HepG2 (cell line): ENCODE results near the gene TTC6. TPM values are rescaled to one million over a fixed set of nuclear protein-coding genes. Genes with fewer than 3 reads are reported as not detected.
A peak's percentile ranks its signal among the peaks of the same experiment; 100 is the strongest.

ENCODE experiments used
- ATAC-seq: fragments of 200-7000 bp; cut with Tn5 transposase; 3 replicates; pipeline ENCODE4 v1.9.1; 2020; ENCODE audit warnings: mild to moderate bottlenecking, moderate library complexity
- BruUV-seq: library from RNA; stranded (reverse); fragments of 400-500 nt; replicated peaks from 2 replicates; lab custom pipeline; 2021; lab: Mats Ljungman, UMichigan
- CTCF ChIA-PET: fragments of 300-600 bp; formaldehyde crosslinking; extraction: SDS; loops from one replicate; lab custom pipeline; 2021; ENCODE audit warnings: low total read pairs, inconsistent platforms, low intra/inter-chr PET ratio; lab: Yijun Ruan, JAX
- POLR2A ChIA-PET: fragments of 350-600 bp; sonication (Branson Sonifier 250); formaldehyde crosslinking; loops from one replicate; lab custom pipeline; 2020; ENCODE audit warnings: antibody characterized with exemption, inconsistent platforms; lab: Yijun Ruan, JAX
- DNase-seq: peaks from one replicate; pipeline ENCODE4 v3.0.0-alpha.2; 2015; ENCODE audit warnings: low spot score
- FAIRE-seq: peaks from 3 replicates; lab custom pipeline; 2011; peaks lifted over from hg19 to GRCh38; lab: Jason Lieb, UNC
- H2AFZ ChIP-seq: one replicate; pipeline ENCODE4 v1.6.1; 2011; ENCODE audit warnings: low read length, inconsistent platforms
- H3K27ac ChIP-seq: fragments of 300-600 bp; 3 replicates; pipeline ENCODE4 v1.8.0; 2011; ENCODE audit warnings: mixed run types, mild to moderate bottlenecking, mixed read lengths, low read length, inconsistent platforms; ENCODE audit not compliant: insufficient read depth; ENCODE audit errors: extremely low read length
- H3K27me3 ChIP-seq, 2 experiments: fragments of 200-600 bp in 1 of 2; 2 replicates in 1 of 2; 3 replicates in 1 of 2; pipeline versions ENCODE4 v1.6.0 to v1.8.0; 2011; ENCODE audit warnings: low read length in 2 of 2, mild to moderate bottlenecking in 2 of 2, moderate library complexity in 2 of 2, inconsistent platforms in 1 of 2; ENCODE audit not compliant: insufficient read depth in 2 of 2, control insufficient read depth in 1 of 2
- H3K36me3 ChIP-seq, 2 experiments: fragments of 200-600 bp in 1 of 2; replicated peaks in 1 of 2; 2 replicates in 1 of 2; 3 replicates in 1 of 2; pipeline versions ENCODE4 v1.5.1 to v1.8.0; 2011; ENCODE audit warnings: low read length in 2 of 2, inconsistent platforms in 1 of 2; ENCODE audit not compliant: insufficient read depth in 2 of 2, control insufficient read depth in 1 of 2
- H3K4me1 ChIP-seq: 2 replicates; pipeline ENCODE4 v1.5.1; 2012; ENCODE audit warnings: low read length, inconsistent platforms; ENCODE audit not compliant: insufficient read depth
- H3K4me2 ChIP-seq: 2 replicates; pipeline ENCODE4 v1.6.0; 2011; ENCODE audit warnings: low read depth, low read length, inconsistent platforms
- H3K4me3 ChIP-seq, 3 experiments: fragments of 200-600 bp in 1 of 3; sonication (generic), shearing (Covaris generic) in 1 of 3; replicated peaks in 1 of 3; 2 replicates each; pipeline ENCODE4 v1.5.1; 2011 to 2016; ENCODE audit warnings: low read length in 3 of 3, inconsistent platforms in 2 of 3, low read depth in 2 of 3, mild to moderate bottlenecking in 2 of 3, control low read depth in 1 of 3, mixed read lengths in 1 of 3; ENCODE audit not compliant: insufficient read depth in 1 of 3
- H3K79me2 ChIP-seq: one replicate; pipeline ENCODE4 v1.6.1; 2011; ENCODE audit warnings: low read length, inconsistent platforms; ENCODE audit not compliant: insufficient read depth
- H3K9ac ChIP-seq: 2 replicates; pipeline ENCODE4 v1.6.0; 2011; ENCODE audit warnings: mild to moderate bottlenecking, low read depth, low read length, inconsistent platforms; ENCODE audit not compliant: insufficient read depth
- H3K9me3 ChIP-seq: 2 replicates; pipeline ENCODE4 v1.5.1; 2012; ENCODE audit warnings: mild to moderate bottlenecking, low read length
- H4K20me1 ChIP-seq: 2 replicates; pipeline ENCODE4 v1.6.0; 2011; ENCODE audit warnings: inconsistent platforms, mild to moderate bottlenecking, low read length, moderate library complexity; ENCODE audit not compliant: insufficient read depth
- CAMTA2 ChIP-seq: sonication (generic); formaldehyde crosslinking; IDR thresholded peaks from 2 replicates; pipeline ENCODE4 v1.4.0; 2020; ENCODE audit warnings: mild to moderate bottlenecking, missing genetic modification reagents, borderline replicate concordance
- CCDC6 ChIP-seq: sonication (generic); formaldehyde crosslinking; IDR thresholded peaks from 2 replicates; pipeline ENCODE4 v1.8.1; 2022; ENCODE audit warnings: mild to moderate bottlenecking, missing genetic modification reagents, moderate library complexity
- HOXA3 ChIP-seq: sonication (generic); formaldehyde crosslinking; IDR thresholded peaks from 2 replicates; pipeline ENCODE4 v1.5.0; 2020; ENCODE audit warnings: missing genetic modification reagents
- NFATC3 ChIP-seq: sonication (generic); formaldehyde crosslinking; IDR thresholded peaks from 2 replicates; pipeline ENCODE4 v1.5.1; 2020; ENCODE audit warnings: mild to moderate bottlenecking, missing genetic modification reagents
- SRY ChIP-seq: sonication (generic); formaldehyde crosslinking; IDR thresholded peaks from 2 replicates; pipeline ENCODE4 v1.8.0; 2022; ENCODE audit warnings: mild to moderate bottlenecking, missing genetic modification reagents
- ZFP37 ChIP-seq: sonication (generic); formaldehyde crosslinking; IDR thresholded peaks from 2 replicates; pipeline ENCODE4 v1.4.0; 2020; ENCODE audit warnings: missing genetic modification reagents, borderline replicate concordance
- ZNF225 ChIP-seq: sonication (generic); formaldehyde crosslinking; IDR thresholded peaks from 2 replicates; pipeline ENCODE4 v1.4.0; 2020; ENCODE audit warnings: mild to moderate bottlenecking, missing genetic modification reagents
- ZNF331 ChIP-seq: sonication (generic); formaldehyde crosslinking; IDR thresholded peaks from 2 replicates; pipeline ENCODE4 v1.4.0; 2020; ENCODE audit warnings: missing genetic modification reagents
- ZNF33A ChIP-seq: sonication (generic); formaldehyde crosslinking; IDR thresholded peaks from 2 replicates; pipeline ENCODE4 v1.5.1; 2020; ENCODE audit warnings: missing genetic modification reagents, mild to moderate bottlenecking, moderate library complexity, borderline replicate concordance
- ZNF75D ChIP-seq: sonication (generic); formaldehyde crosslinking; IDR thresholded peaks from 2 replicates; pipeline ENCODE4 v1.8.1; 2023; ENCODE audit warnings: missing genetic modification reagents, mild to moderate bottlenecking, borderline replicate concordance
- ZNF782 ChIP-seq: sonication (generic); formaldehyde crosslinking; IDR thresholded peaks from 2 replicates; pipeline ENCODE4 v1.4.0; 2020; ENCODE audit warnings: missing genetic modification reagents, mild to moderate bottlenecking, borderline replicate concordance
- ZNF792 ChIP-seq: IDR thresholded peaks from 2 replicates; pipeline ENCODE4 v1.6.1; 2016
- ZNF83 ChIP-seq: sonication (generic); formaldehyde crosslinking; IDR thresholded peaks from 2 replicates; pipeline ENCODE4 v1.4.0; 2020; ENCODE audit warnings: missing genetic modification reagents, mild to moderate bottlenecking, borderline replicate concordance
- WGBS: methylation state at CpG from one replicate; pipeline ENCODE4 v1.1.6; 2017; ENCODE audit warnings: low lambda C conversion rate; 5-methylcytosine and 5-hydroxymethylcytosine counted together
- in situ Hi-C: cut with HindIII; loops from 2 replicates; pipeline ENCODE4 v1.10.0; 2017; ENCODE audit warnings: low pct_unique_long_range_greater_than_20kb; ENCODE audit not compliant: extremely low pct_ligation_motif_present
- intact Hi-C: fragments of 100-400 bp; cut with micrococcal nuclease; formaldehyde crosslinking; loops from one replicate; pipeline ENCODE4 v1.10.0; 2022; ENCODE audit not compliant: unreplicated experiment
- polyA plus RNA-seq, 8 experiments: library from polyadenylated mRNA; depleted of rRNA in 3 of 8; stranded (reverse) in 7 of 8; unstranded in 1 of 8; fragments of >200 nt; fragmentation: Illumina TruSeq in 4 of 8; extraction: Trizol in 4 of 8; gene quantifications; 2 replicates each; pipeline versions ENCODE4 v1.2.1 to v1.2.3, GENCODE V29; 2011 to 2016; ENCODE audit warnings: low read depth in 4 of 8, missing spikeins in 1 of 8, mixed read lengths in 1 of 8; ENCODE audit not compliant: insufficient read depth in 1 of 8
- total RNA-seq, 5 experiments: library from RNA; depleted of rRNA; stranded (reverse); fragments of >200 nt; fragmentation: Illumina TruSeq; extraction: Trizol; gene quantifications; 2 replicates each; pipeline ENCODE4 v1.2.3, GENCODE V29; 2016; ENCODE audit warnings: low read depth in 1 of 5
- TF ChIP-seq, protein P1 (sequence below): sonication (generic); formaldehyde crosslinking; IDR thresholded peaks from 2 replicates; pipeline ENCODE4 v1.4.0; 2020; ENCODE audit warnings: missing genetic modification reagents
- TF ChIP-seq, protein P2 (sequence below): sonication (generic); formaldehyde crosslinking; IDR thresholded peaks from 2 replicates; pipeline ENCODE4 v1.8.0; 2022; ENCODE audit warnings: low read depth, missing genetic modification reagents
- TF ChIP-seq, protein P3 (sequence below): sonication (generic); formaldehyde crosslinking; IDR thresholded peaks from 2 replicates; pipeline ENCODE4 v1.4.0; 2020; ENCODE audit warnings: missing genetic modification reagents, mild to moderate bottlenecking, borderline replicate concordance

Gene TTC6
- total and polyA plus RNA-seq, 2 of the 13 experiments (the other 11 are each of a cell fraction or from before 2014, with no cell fraction given) = 9.3 to 27.4 TPM

DNA sequence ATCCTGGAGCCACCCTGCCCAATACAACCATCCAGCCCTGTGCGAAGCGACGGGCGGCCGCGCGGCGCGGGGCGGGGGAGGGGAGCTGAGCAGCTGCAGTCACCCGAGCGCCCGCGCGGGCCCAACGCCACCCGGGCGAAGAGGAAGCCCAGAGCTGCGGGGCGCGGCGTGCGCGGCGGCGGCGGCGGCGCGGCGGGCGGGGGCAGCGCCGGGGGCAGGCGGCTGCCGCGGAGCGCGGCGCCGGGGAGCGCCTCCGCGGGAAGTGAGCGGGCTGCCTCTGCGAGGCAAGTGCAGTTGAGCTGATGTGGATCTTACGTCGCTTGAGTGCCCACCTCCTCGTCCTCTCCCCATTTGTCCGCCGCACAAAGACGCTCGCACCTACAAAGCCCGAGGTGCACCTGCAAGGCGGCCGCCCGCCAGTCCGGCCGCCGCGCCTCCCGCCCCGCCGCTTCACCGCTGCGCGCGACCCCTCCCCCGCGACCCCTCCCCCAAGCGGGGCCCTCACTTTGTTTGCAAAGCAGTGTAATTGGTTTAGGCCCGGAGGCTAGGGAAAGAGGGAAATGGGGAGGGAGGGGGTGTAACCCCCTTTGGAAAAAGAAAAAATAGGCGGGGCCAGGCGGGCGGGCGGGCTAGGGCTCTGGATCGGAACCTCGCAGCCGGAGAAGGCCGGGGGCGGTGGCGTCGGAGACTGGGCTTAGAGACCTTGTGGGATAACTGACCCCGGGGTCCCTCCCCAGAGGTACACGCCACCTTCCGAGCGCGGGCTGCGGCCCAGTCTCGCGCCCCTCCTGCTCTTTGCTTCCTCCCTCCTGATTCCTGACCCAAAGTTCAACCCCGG, at the start of gene TTC6, which contains the start of gene FOXA1 (continued):
- TF ChIP-seq SRY (CRISPR knock-in tag) (peak; percentile 25; the same call in 1 of the 2 replicates), ZNF792 (CRISPR knock-in tag) (peak; percentile 94), ZNF33A (CRISPR knock-in tag) (no peak; the same call in 1 of the 2 replicates)
- TF ChIP-seq, protein P1, sequence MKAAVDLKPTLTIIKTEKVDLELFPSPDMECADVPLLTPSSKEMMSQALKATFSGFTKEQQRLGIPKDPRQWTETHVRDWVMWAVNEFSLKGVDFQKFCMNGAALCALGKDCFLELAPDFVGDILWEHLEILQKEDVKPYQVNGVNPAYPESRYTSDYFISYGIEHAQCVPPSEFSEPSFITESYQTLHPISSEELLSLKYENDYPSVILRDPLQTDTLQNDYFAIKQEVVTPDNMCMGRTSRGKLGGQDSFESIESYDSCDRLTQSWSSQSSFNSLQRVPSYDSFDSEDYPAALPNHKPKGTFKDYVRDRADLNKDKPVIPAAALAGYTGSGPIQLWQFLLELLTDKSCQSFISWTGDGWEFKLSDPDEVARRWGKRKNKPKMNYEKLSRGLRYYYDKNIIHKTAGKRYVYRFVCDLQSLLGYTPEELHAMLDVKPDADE = peak; percentile 54; the same call in 1 of the 2 replicates

DNA sequence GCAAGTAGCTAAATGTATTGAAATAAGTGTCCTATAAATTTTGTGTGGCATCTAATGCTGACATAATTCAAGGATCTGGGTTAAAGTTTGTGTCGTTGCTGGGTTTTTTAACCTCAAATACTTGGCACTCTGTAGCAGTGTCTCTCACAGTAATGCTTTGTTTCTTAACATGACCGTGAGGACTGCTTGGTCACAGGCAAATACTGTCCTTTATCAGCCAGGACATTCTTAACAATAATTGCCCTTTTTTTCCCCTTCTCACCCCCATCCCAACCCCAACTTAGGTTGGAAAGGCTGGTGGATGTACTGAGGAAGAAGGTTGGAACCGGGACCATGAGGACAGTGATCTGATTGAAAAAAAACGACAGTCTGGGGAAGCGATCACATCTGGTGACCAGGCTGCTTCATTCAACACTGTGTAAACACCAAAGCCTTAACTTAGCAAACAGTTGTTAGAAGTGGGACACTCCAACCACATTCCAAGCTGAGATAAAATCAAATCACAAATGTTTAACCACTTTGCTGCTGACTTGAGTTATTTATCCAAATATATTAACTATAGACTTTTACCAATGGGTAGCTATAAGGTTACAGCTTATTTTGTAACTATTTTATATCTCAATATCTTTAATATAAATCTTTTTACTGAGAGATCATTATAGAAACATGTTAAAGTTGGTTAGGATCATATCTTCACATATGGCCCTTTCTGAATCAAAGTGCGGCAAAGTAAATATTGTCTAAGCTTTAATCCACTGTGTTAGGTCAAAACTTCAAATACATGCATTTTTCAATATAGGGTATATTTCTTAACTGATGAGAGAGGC, 48.6 kb upstream of the TTC6 start:
- Histone ChIP-seq H3K4me1 (peaks cover 36% of the 10 kb centered on the region), H3K27me3 (no peaks in the 10 kb centered on the region), H3K4me3 (peak overlapping the region; percentile 5 to 38 (median 29); a peak in 5 of 6 replicates), H3K79me2 (no peaks in the 10 kb centered on the region), H4K20me1 (no peaks in the 10 kb centered on the region), H3K9ac (peak overlapping the region; percentile 44), H2AFZ (peak overlapping the region; percentile 8), H3K27ac (peak overlapping the region; percentile 73), H3K9me3 (no peaks in the 10 kb centered on the region), H3K4me2 (peak overlapping the region; percentile 67), H3K36me3 (no peaks in the 10 kb centered on the region)
- in situ Hi-C loops = loop anchor here (5.0 kb wide), 1 partner anchor 80 kb away; no protein-coding TSS in a partner anchor
- WGBS = under 1% methylated on average over 6 of the region's 6 CpGs
- ATAC-seq = peak; percentile 100
- DNase-seq = peak; percentile 100
- peak; percentile 99 for FAIRE-seq
- intact Hi-C loops = loop anchor here (1.0 to 5.0 kb wide), 6 partner anchors 40 to 300 kb away; partner anchors contain the start of genes FOXA1 and TTC6
- ChIA-PET POLR2A (interaction anchor here (0.7 to 3.2 kb wide), 13 partner anchors 12 to 319 kb away, joined by 3 to 35 read pairs (median 3); partner anchors contain the start of genes FOXA1 and TTC6), CTCF (interaction anchor here (1.1 kb wide), 1 partner anchor 218 kb away, joined by 3 read pairs; no protein-coding TSS in a partner anchor)
- BruUV-seq = TSS peak; percentile 37
- TF ChIP-seq ZFP37 (CRISPR knock-in tag) (no peak), ZNF782 (no peak), ZNF225 (no peak), HOXA3 (peak; percentile 96), CCDC6 (CRISPR knock-in tag) (peak; percentile 94), CAMTA2 (CRISPR knock-in tag) (no peak), NFATC3 (CRISPR knock-in tag) (no peak), ZNF331 (CRISPR knock-in tag) (peak; percentile 96), ZNF75D (CRISPR knock-in tag) (no peak), ZNF83 (no peak)
- TF ChIP-seq, protein P2, sequence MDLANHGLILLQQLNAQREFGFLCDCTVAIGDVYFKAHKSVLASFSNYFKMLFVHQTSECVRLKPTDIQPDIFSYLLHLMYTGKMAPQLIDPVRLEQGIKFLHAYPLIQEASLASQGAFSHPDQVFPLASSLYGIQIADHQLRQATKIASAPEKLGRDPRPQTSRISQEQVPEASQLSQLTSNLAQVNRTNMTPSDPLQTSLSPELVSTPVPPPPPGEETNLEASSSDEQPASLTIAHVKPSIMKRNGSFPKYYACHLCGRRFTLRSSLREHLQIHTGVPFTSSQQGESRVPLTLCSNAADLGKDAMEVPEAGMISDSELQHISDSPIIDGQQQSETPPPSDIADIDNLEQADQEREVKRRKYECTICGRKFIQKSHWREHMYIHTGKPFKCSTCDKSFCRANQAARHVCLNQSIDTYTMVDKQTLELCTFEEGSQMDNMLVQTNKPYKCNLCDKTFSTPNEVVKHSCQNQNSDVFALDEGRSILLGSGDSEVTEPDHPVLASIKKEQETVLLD (CRISPR knock-in tag) = peak; percentile 13; the same call in 1 of the 2 replicates
- TF ChIP-seq, protein P3, sequence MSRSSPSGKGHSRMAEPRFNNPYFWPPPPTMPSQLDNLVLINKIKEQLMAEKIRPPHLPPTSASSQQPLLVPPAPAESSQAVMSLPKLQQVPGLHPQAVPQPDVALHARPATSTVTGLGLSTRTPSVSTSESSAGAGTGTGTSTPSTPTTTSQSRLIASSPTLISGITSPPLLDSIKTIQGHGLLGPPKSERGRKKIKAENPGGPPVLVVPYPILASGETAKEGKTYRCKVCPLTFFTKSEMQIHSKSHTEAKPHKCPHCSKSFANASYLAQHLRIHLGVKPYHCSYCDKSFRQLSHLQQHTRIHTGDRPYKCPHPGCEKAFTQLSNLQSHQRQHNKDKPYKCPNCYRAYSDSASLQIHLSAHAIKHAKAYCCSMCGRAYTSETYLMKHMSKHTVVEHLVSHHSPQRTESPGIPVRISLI = peak; percentile 100
